PFSK-1 (cell line): ENCODE results near the gene CENPP.

Source experiments
- FOXP2 ChIP-seq: optimal IDR thresholded peaks from 2 replicates; pipeline ENCODE3; 2011; ENCODE audit warnings: borderline replicate concordance, control low read depth, inconsistent platforms; ENCODE audit not compliant: insufficient read depth; ENCODE audit errors: extremely low read length, extremely low read depth
- POLR2AphosphoS5 ChIP-seq: IDR thresholded peaks from 2 replicates; pipeline ENCODE4 v1.6.1; 2012; ENCODE audit warnings: low read depth, mild to moderate bottlenecking, control low read depth, low read length, moderate library complexity
- SIN3A ChIP-seq: IDR thresholded peaks from 2 replicates; pipeline ENCODE4 v1.6.1; 2012; ENCODE audit warnings: mild to moderate bottlenecking, low read length, moderate library complexity, borderline replicate concordance; ENCODE audit not compliant: insufficient read depth
- TAF1 ChIP-seq: IDR thresholded peaks from 2 replicates; pipeline ENCODE4 v1.6.1; 2012; ENCODE audit warnings: low read length, control low read depth, borderline replicate concordance; ENCODE audit not compliant: insufficient read depth
- TF ChIP-seq, protein P1 (sequence below), 2 experiments: IDR thresholded peaks; 2 replicates each; pipeline versions ENCODE4 v1.6.1 to v1.8.0; 2011 to 2012; ENCODE audit warnings: low read depth in 2 of 2, low read length in 2 of 2, control low read depth in 1 of 2, inconsistent platforms in 1 of 2, mild to moderate bottlenecking in 1 of 2, moderate library complexity in 1 of 2; ENCODE audit not compliant: insufficient read depth in 1 of 2

DNA sequence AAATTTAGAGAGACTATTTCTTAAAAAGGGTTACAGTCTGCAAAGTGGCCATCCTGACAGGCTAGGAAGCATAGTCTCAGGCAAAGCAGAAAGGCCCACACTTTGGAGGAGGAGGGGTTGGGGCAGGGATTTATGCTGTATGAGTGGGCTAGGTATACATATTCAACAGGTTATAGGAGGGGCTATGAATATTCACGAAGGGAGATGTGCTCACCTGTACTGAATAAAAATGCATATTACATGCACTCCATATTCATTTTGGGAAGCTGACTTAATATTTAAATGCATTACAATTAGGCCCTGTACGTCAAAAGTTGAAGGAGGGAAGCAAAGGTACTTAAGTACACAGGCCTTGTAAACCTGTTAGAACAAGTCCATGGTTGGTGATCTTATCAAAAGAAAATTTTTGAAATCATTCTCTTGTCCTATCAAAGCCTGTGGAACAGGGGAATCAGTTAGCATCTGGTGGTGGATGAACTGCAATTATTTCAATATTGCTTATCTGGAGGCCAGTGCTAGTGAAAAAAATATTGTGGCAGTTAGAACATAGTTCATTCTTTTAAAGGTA is 1.6 kb downstream of the CENPP start:
- TF ChIP-seq POLR2AphosphoS5 (no peak), TAF1 (no peak), SIN3A (no peak), FOXP2 (no peak)
- TF ChIP-seq, protein P1, sequence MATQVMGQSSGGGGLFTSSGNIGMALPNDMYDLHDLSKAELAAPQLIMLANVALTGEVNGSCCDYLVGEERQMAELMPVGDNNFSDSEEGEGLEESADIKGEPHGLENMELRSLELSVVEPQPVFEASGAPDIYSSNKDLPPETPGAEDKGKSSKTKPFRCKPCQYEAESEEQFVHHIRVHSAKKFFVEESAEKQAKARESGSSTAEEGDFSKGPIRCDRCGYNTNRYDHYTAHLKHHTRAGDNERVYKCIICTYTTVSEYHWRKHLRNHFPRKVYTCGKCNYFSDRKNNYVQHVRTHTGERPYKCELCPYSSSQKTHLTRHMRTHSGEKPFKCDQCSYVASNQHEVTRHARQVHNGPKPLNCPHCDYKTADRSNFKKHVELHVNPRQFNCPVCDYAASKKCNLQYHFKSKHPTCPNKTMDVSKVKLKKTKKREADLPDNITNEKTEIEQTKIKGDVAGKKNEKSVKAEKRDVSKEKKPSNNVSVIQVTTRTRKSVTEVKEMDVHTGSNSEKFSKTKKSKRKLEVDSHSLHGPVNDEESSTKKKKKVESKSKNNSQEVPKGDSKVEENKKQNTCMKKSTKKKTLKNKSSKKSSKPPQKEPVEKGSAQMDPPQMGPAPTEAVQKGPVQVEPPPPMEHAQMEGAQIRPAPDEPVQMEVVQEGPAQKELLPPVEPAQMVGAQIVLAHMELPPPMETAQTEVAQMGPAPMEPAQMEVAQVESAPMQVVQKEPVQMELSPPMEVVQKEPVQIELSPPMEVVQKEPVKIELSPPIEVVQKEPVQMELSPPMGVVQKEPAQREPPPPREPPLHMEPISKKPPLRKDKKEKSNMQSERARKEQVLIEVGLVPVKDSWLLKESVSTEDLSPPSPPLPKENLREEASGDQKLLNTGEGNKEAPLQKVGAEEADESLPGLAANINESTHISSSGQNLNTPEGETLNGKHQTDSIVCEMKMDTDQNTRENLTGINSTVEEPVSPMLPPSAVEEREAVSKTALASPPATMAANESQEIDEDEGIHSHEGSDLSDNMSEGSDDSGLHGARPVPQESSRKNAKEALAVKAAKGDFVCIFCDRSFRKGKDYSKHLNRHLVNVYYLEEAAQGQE (IDR thresholded peaks at IDR 0.05; ENCODE audit: insufficient read depth in 1 of 2, low read depth in 2 of 2, low read length in 2 of 2), result no peak
